Smooth muscle cell (in vitro differentiated cells): ENCODE measurements around the gene ERC1. TPM values are rescaled to one million over a fixed set of nuclear protein-coding genes. Genes with fewer than 3 reads are reported as not detected.

Experiments
- DNase-seq: peaks from one replicate; lab custom pipeline; 2025; ENCODE audit not compliant: unreplicated experiment; lab: John Stamatoyannopoulos, UW
- H2AFZ ChIP-seq: fragments of 200-600 bp; sonication (generic); 2 replicates; pipeline ENCODE4 v1.6.0; 2016; ENCODE audit warnings: antibody characterized with exemption, low read depth, mild to moderate bottlenecking
- H3F3A ChIP-seq: fragments of 200-600 bp; sonication (generic); 2 replicates; pipeline ENCODE4 v1.6.0; 2017; ENCODE audit warnings: antibody characterized with exemption, low read depth
- H3K27ac ChIP-seq: fragments of 200-600 bp; sonication (generic); 2 replicates; pipeline ENCODE4 v1.5.1; 2016; ENCODE audit warnings: low read depth, mild to moderate bottlenecking
- H3K27me3 ChIP-seq: fragments of 200-600 bp; sonication (generic); 2 replicates; pipeline ENCODE4 v1.6.1; 2016; ENCODE audit warnings: low read depth, mild to moderate bottlenecking
- H3K36me3 ChIP-seq: fragments of 200-600 bp; sonication (generic); 2 replicates; pipeline ENCODE4 v1.5.1; 2016; ENCODE audit warnings: low read depth
- H3K4me1 ChIP-seq: fragments of 200-600 bp; sonication (generic); 2 replicates; pipeline ENCODE4 v1.5.1; 2016; ENCODE audit warnings: low read depth
- H3K4me2 ChIP-seq: fragments of 200-600 bp; sonication (generic); 2 replicates; pipeline ENCODE4 v1.6.0; 2016; ENCODE audit warnings: mild to moderate bottlenecking
- H3K4me3 ChIP-seq: fragments of 200-600 bp; sonication (generic); 2 replicates; pipeline ENCODE4 v1.5.1; 2016; ENCODE audit warnings: mild to moderate bottlenecking
- H3K79me2 ChIP-seq: fragments of 200-600 bp; sonication (generic); 2 replicates; pipeline ENCODE4 v1.6.0; 2016; ENCODE audit warnings: low read depth, mild to moderate bottlenecking
- H3K9ac ChIP-seq: fragments of 200-600 bp; sonication (generic); 2 replicates; pipeline ENCODE4 v1.6.0; 2016; ENCODE audit warnings: low read depth
- H3K9me3 ChIP-seq: fragments of 200-600 bp; sonication (generic); replicated peaks from 2 replicates; pipeline ENCODE4 v1.5.1; 2016; ENCODE audit warnings: low read depth
- H4K20me1 ChIP-seq: fragments of 200-600 bp; sonication (generic); 2 replicates; pipeline ENCODE4 v1.6.0; 2016; ENCODE audit warnings: low read depth
- CTCF ChIP-seq: fragments of 200-600 bp; sonication (generic); IDR thresholded peaks from 2 replicates; pipeline ENCODE4 v1.5.1; 2017; ENCODE audit warnings: borderline replicate concordance, mild to moderate bottlenecking, antibody characterized with exemption; ENCODE audit not compliant: insufficient read depth, poor library complexity, severe bottlenecking
- WGBS: methylation state at CpG from one replicate; pipeline ENCODE4 v1.1.7; 2016; ENCODE audit warnings: low lambda C conversion rate; 5-methylcytosine and 5-hydroxymethylcytosine counted together
- polyA plus RNA-seq: library from polyadenylated mRNA; unstranded; fragments of >200 nt; fragmentation: Nextera tagmentation; extraction: Ambion mirVana; gene quantifications from 2 replicates; pipeline ENCODE4 v1.2.1, GENCODE V29; 2016
- total RNA-seq: library from RNA; depleted of rRNA; stranded (reverse); fragments of >200 nt; gene quantifications from 2 replicates; pipeline ENCODE4 v1.2.3, GENCODE V29; 2014

Gene ERC1
- total and polyA plus RNA-seq, 2 experiments from 2014 or later = 13.8 to 17.6 TPM

- DNase-seq = no peak
- no peak overlapping the region for H3K9ac ChIP-seq
- no peak overlapping the region for H2AFZ ChIP-seq
- H3K4me3 ChIP-seq = no peak overlapping the region
- no peaks in the 10 kb centered on the region for H3K9me3 ChIP-seq
- TF ChIP-seq CTCF = no peak
- no peak overlapping the region for H3K4me2 ChIP-seq
- no peak overlapping the region for H3K27ac ChIP-seq
- H4K20me1 ChIP-seq = peaks cover 71% of the 10 kb centered on the region
- peaks cover 22% of the 10 kb centered on the region for H3K4me1 ChIP-seq
- 92% methylated on average over 8 of the region's 8 CpGs for WGBS
- H3K36me3 ChIP-seq = no peaks in the 10 kb centered on the region
- no peaks in the 10 kb centered on the region for H3K27me3 ChIP-seq
- no peaks in the 10 kb centered on the region for H3F3A ChIP-seq
- H3K79me2 ChIP-seq = peaks cover 25% of the 10 kb centered on the region
Measured at GRCh38 chr12:1104088-1104800, 113.2 kb downstream of the ERC1 start.

- Histone ChIP-seq H3K27ac (no peak overlapping the region), H3K79me2 (peaks cover 3% of the 10 kb centered on the region), H3K4me2 (no peak overlapping the region), H4K20me1 (peaks cover 37% of the 10 kb centered on the region), H3K27me3 (no peaks in the 10 kb centered on the region), H3K36me3 (peaks cover 5% of the 10 kb centered on the region), H3K4me1 (peaks cover 18% of the 10 kb centered on the region), H2AFZ (no peak overlapping the region), H3K9me3 (no peaks in the 10 kb centered on the region), H3K4me3 (no peak overlapping the region), H3K9ac (no peak overlapping the region), H3F3A (no peaks in the 10 kb centered on the region)
- TF ChIP-seq CTCF = no peak
- no peak for DNase-seq
Measured at GRCh38 chr12:1107669-1108068, 116.6 kb downstream of the ERC1 start.

- Histone ChIP-seq H3K36me3 (peaks cover 5% of the 10 kb centered on the region), H3K9ac (no peak overlapping the region), H3K9me3 (no peaks in the 10 kb centered on the region), H4K20me1 (peaks cover 31% of the 10 kb centered on the region), H3K27ac (no peak overlapping the region), H3F3A (no peaks in the 10 kb centered on the region), H3K4me1 (peaks cover 12% of the 10 kb centered on the region), H2AFZ (no peak overlapping the region), H3K79me2 (no peaks in the 10 kb centered on the region), H3K27me3 (no peaks in the 10 kb centered on the region), H3K4me2 (no peak overlapping the region), H3K4me3 (no peak overlapping the region)
- 94% methylated on average over 1 of the region's 1 CpG for WGBS
- no peak for TF ChIP-seq CTCF
- no peak for DNase-seq
Measured at GRCh38 chr12:1108276-1108675, 117.3 kb downstream of the ERC1 start.
